DMS 273 treated with DMSO at 0.1 percent for 48 hours (cell line): ENCODE data around the gene FUNDC2.

ENCODE experiments used
- DNase-seq: peaks from one replicate; lab custom pipeline; 2025; lab: John Stamatoyannopoulos, UW

FUNDC2 gene

GRCh38 chrX:155023907-155024833, 2.5 kb upstream of the FUNDC2 start:
- no peak for DNase-seq

GRCh38 chrX:155026420-155026726, 271 bp upstream of the FUNDC2 start:
- no peak for DNase-seq

- DNase-seq, result no peak
These were observed 944 bp downstream of the FUNDC2 start for GRCh38 chrX:155027509-155028066.

GRCh38 chrX:155028129-155028528, 1.5 kb downstream of the FUNDC2 start:
- no peak for DNase-seq

- no peak for DNase-seq
These were observed 2.2 kb downstream of the FUNDC2 start for GRCh38 chrX:155028877-155029291.

- DNase-seq, result no peak
These were observed 5.0 kb downstream of the FUNDC2 start for GRCh38 chrX:155031657-155032056.

- DNase-seq, result no peak
These were observed 9.0 kb downstream of the FUNDC2 start for GRCh38 chrX:155035688-155036087.

- no peak for DNase-seq
These were observed 19.6 kb downstream of the FUNDC2 start for GRCh38 chrX:155046129-155046810.

- no peak for DNase-seq
These were observed 20.3 kb downstream of the FUNDC2 start for GRCh38 chrX:155046811-155047528.

GRCh38 chrX:155048977-155049619, 22.5 kb downstream of the FUNDC2 start:
- no peak for DNase-seq

- no peak for DNase-seq
These were observed 26.3 kb downstream of the FUNDC2 start for GRCh38 chrX:155052738-155053498.

- DNase-seq, result no peak
These were observed 27.0 kb downstream of the FUNDC2 start for GRCh38 chrX:155053656-155054055.

GRCh38 chrX:155054255-155054654, 27.6 kb downstream of the FUNDC2 start:
- DNase-seq, result no peak

GRCh38 chrX:155055494-155055893, 28.9 kb downstream of the FUNDC2 start:
- DNase-seq, result no peak

GRCh38 chrX:155056471-155056870, 29.8 kb downstream of the FUNDC2 start:
- DNase-seq, result no peak

GRCh38 chrX:155056877-155057792, 30.5 kb downstream of the FUNDC2 start:
- no peak for DNase-seq

GRCh38 chrX:155061760-155062159, 35.1 kb downstream of the FUNDC2 start:
- DNase-seq, result no peak

GRCh38 chrX:155065035-155065734, 38.5 kb downstream of the FUNDC2 start:
- DNase-seq, result no peak

- no peak for DNase-seq
These were observed 41.5 kb downstream of the FUNDC2 start for GRCh38 chrX:155068165-155068564.
